GM12878 (cell line): ENCODE data around the gene P3H2. TPM values are rescaled to one million over a fixed set of nuclear protein-coding genes. Genes with fewer than 3 reads are reported as not detected.

ENCODE experiments used
- ATAC-seq: fragments of 200-7000 bp; cut with Tn5 transposase; 3 replicates; pipeline ENCODE4 v1.9.1; 2020; ENCODE audit warnings: mild to moderate bottlenecking, moderate library complexity
- BruUV-seq: library from RNA; stranded (reverse); fragments of 400-500 nt; replicated peaks from 2 replicates; lab custom pipeline; 2021; lab: Mats Ljungman, UMichigan
- CTCF ChIA-PET: fragments of 300-600 bp; sonication (Branson Sonifier 250); formaldehyde crosslinking; extraction: SDS; loops from one replicate; lab custom pipeline; 2021; ENCODE audit warnings: inconsistent platforms; lab: Yijun Ruan, JAX
- POLR2A ChIA-PET: fragments of 350-600 bp; formaldehyde crosslinking; extraction: SDS; loops from one replicate; lab custom pipeline; 2021; ENCODE audit warnings: inconsistent platforms; lab: Charles Lee
- RAD21 ChIA-PET: fragments of 300-600 bp; sonication (Branson Sonifier 250); formaldehyde crosslinking; loops from one replicate; lab custom pipeline; 2023; ENCODE audit warnings: antibody characterized with exemption; ENCODE audit not compliant: unreplicated experiment; lab: Charles Lee
- SMC1A ChIA-PET: fragments of 300-600 bp; sonication (Branson Sonifier 250); formaldehyde crosslinking; loops from one replicate; lab custom pipeline; 2023; ENCODE audit not compliant: unreplicated experiment, uncharacterized antibody; lab: Charles Lee
- DNase-seq: peaks from one replicate; pipeline ENCODE4 v3.0.0-alpha.2; 2011; ENCODE audit warnings: low read depth, low spot score
- FAIRE-seq: peaks from 3 replicates; lab custom pipeline; 2011; peaks lifted over from hg19 to GRCh38; lab: Jason Lieb, UNC
- H2AFZ ChIP-seq: 2 replicates; pipeline ENCODE4 v1.6.0; 2011; ENCODE audit warnings: low read depth, low read length, control low read depth; ENCODE audit not compliant: control insufficient read depth
- H3K27ac ChIP-seq: 2 replicates; pipeline ENCODE4 v1.5.1; 2011; ENCODE audit warnings: control low read depth; ENCODE audit not compliant: control insufficient read depth, insufficient read depth
- H3K27me3 ChIP-seq, 2 experiments: replicated peaks in 1 of 2; 2 replicates each; pipeline versions ENCODE4 v1.6.0 to v1.6.1; 2011; ENCODE audit warnings: low read length in 1 of 2; ENCODE audit not compliant: control insufficient read depth in 2 of 2, insufficient read depth in 2 of 2
- H3K36me3 ChIP-seq, 2 experiments: 2 replicates each; pipeline ENCODE4 v1.5.1; 2011; ENCODE audit warnings: low read length in 1 of 2; ENCODE audit not compliant: control insufficient read depth in 2 of 2, insufficient read depth in 2 of 2
- H3K4me1 ChIP-seq: 2 replicates; pipeline ENCODE4 v1.6.1; 2011; ENCODE audit warnings: mild to moderate bottlenecking, low read length, moderate library complexity, mixed read lengths; ENCODE audit not compliant: control insufficient read depth, insufficient read depth
- H3K4me2 ChIP-seq: 2 replicates; pipeline ENCODE4 v1.6.0; 2011; ENCODE audit warnings: control low read depth; ENCODE audit not compliant: control insufficient read depth, insufficient read depth
- H3K4me3 ChIP-seq: fragments of 200-600 bp; sonication (generic); 2 replicates; pipeline ENCODE4 v1.5.1; 2016
- H3K79me2 ChIP-seq: 2 replicates; pipeline ENCODE4 v1.6.0; 2011; ENCODE audit warnings: low read length; ENCODE audit not compliant: control insufficient read depth, insufficient read depth
- H3K9ac ChIP-seq: 2 replicates; pipeline ENCODE4 v1.8.0; 2011; ENCODE audit warnings: low read length, control low read depth, mixed read lengths; ENCODE audit not compliant: control insufficient read depth, insufficient read depth
- H3K9me3 ChIP-seq: replicated peaks from 3 replicates; pipeline ENCODE4 v1.5.1; 2011; ENCODE audit warnings: mild to moderate bottlenecking, low read length; ENCODE audit not compliant: control insufficient read depth, insufficient read depth
- H4K20me1 ChIP-seq: 2 replicates; pipeline ENCODE4 v1.6.0; 2011; ENCODE audit not compliant: control insufficient read depth, insufficient read depth
- BRCA1 ChIP-seq: IDR thresholded peaks from 2 replicates; pipeline ENCODE4 v1.6.1; 2011; ENCODE audit warnings: low read depth, low read length, improper control_type of control experiment
- IRF4 ChIP-seq: IDR thresholded peaks from 2 replicates; pipeline ENCODE4 v1.6.1; 2011; ENCODE audit warnings: low read depth, low read length
- NFIC ChIP-seq: IDR thresholded peaks from 2 replicates; pipeline ENCODE4 v1.6.1; 2012; ENCODE audit warnings: low read depth, mild to moderate bottlenecking, inconsistent platforms, low read length, moderate library complexity
- RUNX3 ChIP-seq: IDR thresholded peaks from 2 replicates; pipeline ENCODE4 v1.6.1; 2012; ENCODE audit warnings: low read length, inconsistent platforms
- SUPT20H ChIP-seq: IDR thresholded peaks from 2 replicates; pipeline ENCODE4 v1.6.1; 2011; ENCODE audit warnings: low read depth, mild to moderate bottlenecking, low read length, moderate library complexity, borderline replicate concordance; ENCODE audit not compliant: control insufficient read depth
- WGBS: methylation state at CpG from one replicate; pipeline ENCODE4 v1.1.6; 2016; ENCODE audit warnings: low lambda C conversion rate; ENCODE audit not compliant: insufficient replicate concordance, insufficient coverage; ENCODE audit errors: missing lambda C conversion rate; 5-methylcytosine and 5-hydroxymethylcytosine counted together
- in situ Hi-C: fragments of 300-500 bp; cut with MboI; formaldehyde crosslinking; loops from 9 replicates; pipeline ENCODE4 v1.14.3; 2018; ENCODE audit warnings: mixed read lengths
- intact Hi-C: fragments of 100-400 bp; cut with micrococcal nuclease; formaldehyde crosslinking; loops from one replicate; pipeline ENCODE4 v1.14.2; 2022; ENCODE audit not compliant: unreplicated experiment
- polyA plus RNA-seq, 11 experiments: library from polyadenylated mRNA; depleted of rRNA in 4 of 11; unstranded in 6 of 11; stranded (reverse) in 5 of 11; fragments of >200 nt; fragmentation: Nextera tagmentation in 4 of 11; fragmentation: Illumina TruSeq in 1 of 11; extraction: Ambion mirVana in 4 of 11; extraction: Trizol in 1 of 11; gene quantifications; 1 replicate in 1 of 11; 2 replicates in 10 of 11; pipeline versions ENCODE4 v1.2.1 to v1.2.3, GENCODE V29; 2011 to 2016; ENCODE audit warnings: inconsistent platforms in 2 of 11, missing spikeins in 2 of 11, low read depth in 1 of 11
- total RNA-seq, 4 experiments: library from RNA; depleted of rRNA in 3 of 4; stranded (reverse); fragments of >200 nt in 3 of 4; fragmentation: Illumina TruSeq in 1 of 4; extraction: Trizol in 1 of 4; gene quantifications; 2 replicates each; pipeline versions ENCODE4 v1.2.1 to v1.2.3, GENCODE V29; 2013 to 2021

P3H2 gene
- total and polyA plus RNA-seq, 10 of the 15 experiments (the other 5 are each of a cell fraction or from before 2014, with no cell fraction given), result 27.0 to 97.6 (median 83.2) TPM

DNA sequence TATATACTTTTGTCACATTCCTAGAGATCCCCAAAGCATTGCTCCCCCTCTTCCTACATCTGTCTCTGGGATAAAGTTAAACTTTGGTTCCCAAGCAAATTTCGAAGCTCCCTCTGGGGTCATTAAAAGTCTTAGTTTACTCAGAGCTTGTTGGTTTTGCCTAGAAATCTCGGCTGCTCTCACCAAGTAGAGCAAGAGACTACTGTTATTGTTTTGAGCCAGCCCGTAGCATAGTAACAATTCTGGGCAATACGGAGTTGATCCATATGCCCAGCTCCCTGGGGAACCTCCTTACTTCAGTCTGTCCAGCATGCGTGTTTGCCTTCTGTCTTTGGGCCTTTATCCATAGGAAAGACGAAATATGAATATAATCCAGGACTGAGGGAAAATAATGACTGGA, 10.0 kb upstream of the P3H2 start:
- DNase-seq, result no peak
- POLR2A ChIA-PET, result interaction anchor here (0.6 to 0.7 kb wide), 3 partner anchors 13 to 173 kb away, joined by 3 to 6 read pairs (median 3); no protein-coding TSS in a partner anchor

DNA sequence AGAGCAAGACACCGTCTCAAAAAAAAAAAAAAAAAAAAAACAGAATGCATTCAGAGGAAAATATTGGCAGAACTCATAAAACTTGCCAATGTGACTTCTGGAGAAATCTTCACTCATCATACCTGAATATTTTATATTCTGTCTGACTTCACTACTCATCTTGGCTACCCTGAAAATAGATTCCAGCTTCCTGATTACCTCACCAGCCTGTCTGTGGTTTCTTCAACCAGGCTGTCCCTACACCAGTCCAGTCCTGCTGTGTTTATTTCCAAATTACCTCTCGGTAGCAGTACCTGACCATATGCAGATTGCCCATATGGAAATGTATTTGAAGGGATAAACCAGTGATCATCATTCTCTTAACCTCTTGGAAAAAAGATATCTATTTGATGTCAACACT, 9.3 kb upstream of the P3H2 start:
- no peaks in the 10 kb centered on the region for H3K27me3 ChIP-seq
- H3K9me3 ChIP-seq, result no peaks in the 10 kb centered on the region
- no peak overlapping the region for H3K9ac ChIP-seq
- H3K4me1 ChIP-seq, result no peaks in the 10 kb centered on the region
- no peak for FAIRE-seq
- H3K36me3 ChIP-seq, result no peaks in the 10 kb centered on the region
- BruUV-seq, result no TSS peak
- POLR2A ChIA-PET, result interaction anchor here (0.6 to 0.7 kb wide), 2 partner anchors 13 to 174 kb away, joined by 3 to 6 read pairs; no protein-coding TSS in a partner anchor
- CTCF ChIA-PET, result interaction anchor here (2.0 kb wide), 1 partner anchor 8 kb away, joined by 9 read pairs; no protein-coding TSS in a partner anchor
- H3K4me3 ChIP-seq, result no peak overlapping the region
- SMC1A ChIA-PET, result interaction anchor here (0.6 to 1.3 kb wide), 2 partner anchors 36 to 68 kb away, joined by 3 to 8 read pairs; no protein-coding TSS in a partner anchor
- intact Hi-C loops (no loop called here), in situ Hi-C loops (no loop called here)
- no peaks in the 10 kb centered on the region for H3K79me2 ChIP-seq
- no peak overlapping the region for H3K4me2 ChIP-seq
- DNase-seq, result no peak
- TF ChIP-seq NFIC, result no peak
- TF ChIP-seq RUNX3, result peak; percentile 57; the same call in 1 of the 2 replicates
- ATAC-seq, result no peak
- RAD21 ChIA-PET, result no interaction called here
- H3K27ac ChIP-seq, result no peak overlapping the region
- no peak overlapping the region for H2AFZ ChIP-seq
- no peaks in the 10 kb centered on the region for H4K20me1 ChIP-seq
- 31% methylated on average over 1 of the region's 2 CpGs for WGBS

More for the DNA sequence above, 10.0 kb upstream of the P3H2 start:
- in situ Hi-C loops (no loop called here), intact Hi-C loops (no loop called here)
- H3K4me1 ChIP-seq, result no peaks in the 10 kb centered on the region
- BruUV-seq, result no TSS peak
- ATAC-seq (no peak), FAIRE-seq (no peak)
- no peaks in the 10 kb centered on the region for H4K20me1 ChIP-seq
- TF ChIP-seq IRF4, result no peak
- no peak for TF ChIP-seq BRCA1
- no peak for TF ChIP-seq SUPT20H
- H3K36me3 ChIP-seq, result no peaks in the 10 kb centered on the region
- no peak overlapping the region for H3K4me2 ChIP-seq
- 61% methylated on average over 6 of the region's 6 CpGs for WGBS
- no peak overlapping the region for H3K9ac ChIP-seq
- H2AFZ ChIP-seq, result no peak overlapping the region
- no peaks in the 10 kb centered on the region for H3K79me2 ChIP-seq
- no peaks in the 10 kb centered on the region for H3K27me3 ChIP-seq
- ChIA-PET RAD21 (interaction anchor here (0.8 to 0.9 kb wide), 2 partner anchors 10 to 104 kb away, joined by 3 to 4 read pairs; partner anchors contain the start of gene P3H2), SMC1A (interaction anchor here (0.6 to 1.3 kb wide), 6 partner anchors 10 to 461 kb away, joined by 3 to 8 read pairs (median 3); no protein-coding TSS in a partner anchor), CTCF (interaction anchor here (1.0 to 2.0 kb wide), 2 partner anchors 9 to 10 kb away, joined by 3 to 9 read pairs; no protein-coding TSS in a partner anchor)
- no peak overlapping the region for H3K27ac ChIP-seq
- H3K4me3 ChIP-seq, result no peak overlapping the region
- no peaks in the 10 kb centered on the region for H3K9me3 ChIP-seq
